Stimulated activated CD4-positive, alpha-beta T cell treated with anti-CD3 and anti-CD28 coated beads, Interleukin-2, amount 100 ng/mL, for 24 hours (primary cell): Measurements from ENCODE around the gene TENM4.

Experiments used
- DNase-seq, 2 donors: peaks; one replicate each; pipeline ENCODE4 v3.0.0-alpha.2; 2020

Gene TENM4

DNA sequence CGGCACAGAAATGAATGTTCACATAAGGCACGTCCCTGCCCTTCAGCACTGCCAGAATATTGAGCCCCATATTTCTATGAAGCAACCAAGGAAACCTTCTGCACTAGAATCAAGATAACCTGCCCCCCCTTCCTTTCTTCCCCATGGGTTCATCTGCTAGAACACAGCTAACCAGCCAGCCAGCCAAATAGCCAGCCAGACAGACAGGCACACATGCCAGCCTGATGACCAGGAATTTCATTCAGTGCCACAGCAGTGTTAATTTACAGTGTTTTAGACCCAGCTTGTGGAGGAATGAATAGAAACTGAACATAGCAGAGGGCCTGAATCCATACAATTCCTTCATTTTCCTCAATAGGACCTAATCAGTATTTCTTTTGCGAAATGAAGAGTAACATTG is 57.0 kb downstream of the TENM4 start:
- DNase-seq = no peak

- DNase-seq = no peak
Observed at GRCh38 chr11:79382301-79383050, 58.4 kb downstream of the TENM4 start.

GRCh38 chr11:79381036-79381435 is 59.8 kb downstream of the TENM4 start:
- DNase-seq = no peak

DNA sequence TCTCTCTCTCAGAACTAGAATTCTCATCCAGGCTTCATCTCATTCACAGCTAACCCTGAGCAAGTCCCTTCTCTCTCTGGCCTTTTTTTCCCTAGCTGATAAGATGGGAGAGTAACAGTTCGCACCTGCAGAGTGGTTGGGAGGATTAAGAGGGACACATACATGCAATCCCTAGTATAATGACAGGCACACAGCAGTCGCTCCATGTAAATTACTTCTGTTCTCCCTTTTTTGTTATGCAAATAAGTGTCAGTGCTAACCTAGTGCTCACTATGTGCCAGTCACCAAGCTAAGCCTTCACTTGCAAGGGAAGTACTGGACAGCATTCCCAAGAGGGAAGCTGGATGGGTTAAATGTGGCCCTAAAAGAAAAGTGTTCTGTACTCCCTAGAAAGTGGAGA is 63.4 kb downstream of the TENM4 start:
- no peak for DNase-seq

- no peak for DNase-seq
Observed at GRCh38 chr11:79375818-79376550, 64.8 kb downstream of the TENM4 start.

GRCh38 chr11:79374727-79375126 is 66.1 kb downstream of the TENM4 start:
- DNase-seq = no peak

- no peak for DNase-seq
Observed at GRCh38 chr11:79371724-79372123, 69.1 kb downstream of the TENM4 start.

GRCh38 chr11:79371152-79371551 is 69.7 kb downstream of the TENM4 start:
- no peak for DNase-seq

DNA sequence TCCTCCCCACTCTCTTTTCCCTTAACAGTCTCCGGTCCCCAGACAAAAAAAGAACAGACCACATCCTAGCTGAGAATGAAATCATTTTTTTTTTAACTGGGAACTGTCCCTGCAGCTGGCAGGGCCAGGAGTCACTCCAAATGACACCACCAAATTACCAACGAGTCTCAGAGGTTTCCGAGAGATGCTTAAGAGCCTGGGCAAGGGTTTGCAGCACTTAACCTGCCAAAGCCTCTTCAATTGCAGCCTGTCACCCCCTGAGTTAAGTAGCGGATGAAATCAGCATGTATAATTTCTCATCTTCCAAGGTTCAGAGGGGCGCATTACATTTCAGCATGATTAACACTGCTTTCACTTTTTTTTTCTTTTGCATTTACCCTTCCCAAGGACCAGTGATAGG is 71.8 kb downstream of the TENM4 start:
- no peak for DNase-seq

DNA sequence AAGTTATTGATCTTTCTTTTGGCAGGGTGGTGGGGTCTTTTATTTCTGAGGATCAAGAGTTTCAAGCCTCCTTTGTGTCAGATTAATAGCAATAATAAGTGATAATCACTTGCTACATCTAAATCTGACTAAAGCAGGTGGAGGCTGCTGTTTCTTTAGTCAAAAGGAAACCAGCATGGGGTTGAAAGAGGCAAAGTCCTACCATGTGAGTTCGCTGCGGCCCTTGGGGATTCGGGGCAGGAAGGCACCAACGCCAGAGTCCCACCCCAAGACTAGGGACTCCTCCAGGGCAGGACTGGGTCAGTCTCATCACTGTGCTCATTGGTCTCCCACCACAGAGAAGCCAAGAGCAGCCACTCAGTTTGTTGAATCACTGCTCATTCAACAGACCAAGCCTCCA is 73.0 kb downstream of the TENM4 start:
- DNase-seq = no peak

GRCh38 chr11:79366218-79366617 is 74.6 kb downstream of the TENM4 start:
- no peak for DNase-seq

DNA sequence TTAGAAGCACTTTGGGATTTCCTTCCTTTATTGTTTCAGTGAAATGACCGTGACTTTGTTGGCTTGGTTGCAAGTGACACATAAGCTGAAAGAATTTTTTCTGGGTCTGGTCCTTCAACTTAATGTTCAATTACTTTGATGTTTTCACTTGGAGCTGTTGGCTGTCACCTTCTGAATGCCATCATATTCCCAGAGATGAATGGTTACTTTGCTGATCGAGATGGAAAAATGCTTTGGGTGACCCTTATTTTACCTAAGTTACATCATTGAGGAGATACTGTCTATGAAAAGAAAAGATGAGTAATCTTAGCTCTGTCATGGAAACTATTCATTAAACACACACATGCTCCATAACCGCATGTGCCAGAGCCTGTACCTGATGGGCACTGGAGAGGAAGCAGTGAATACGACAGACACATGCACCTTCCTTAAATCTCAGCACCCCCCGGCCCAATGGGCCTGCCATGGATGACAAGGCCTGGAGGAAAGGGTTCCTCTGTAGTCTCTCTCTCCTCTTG is 76.9 kb downstream of the TENM4 start:
- no peak for DNase-seq

GRCh38 chr11:79363256-79363655 is 77.6 kb downstream of the TENM4 start:
- DNase-seq = no peak

DNA sequence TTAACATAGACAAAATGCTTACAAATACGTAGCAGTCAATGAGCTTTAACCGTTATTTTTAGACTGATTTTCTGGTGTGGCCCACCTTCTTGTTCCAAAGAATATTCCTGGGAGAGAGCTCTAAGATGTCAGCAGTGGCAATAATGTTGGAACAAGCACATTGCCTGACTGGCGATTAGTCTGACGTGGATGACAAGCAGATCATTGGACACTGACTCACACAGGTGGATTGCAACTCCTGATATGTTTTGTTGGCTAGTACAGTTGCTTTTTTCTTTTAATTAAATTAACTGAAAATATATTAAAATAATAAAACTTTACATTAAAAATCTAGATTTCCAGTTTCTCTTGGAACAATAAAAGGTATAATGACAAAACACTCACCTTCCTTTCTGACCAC is 78.0 kb downstream of the TENM4 start:
- DNase-seq = no peak

- DNase-seq = no peak
Observed at GRCh38 chr11:79362206-79362757, 78.5 kb downstream of the TENM4 start.

- DNase-seq = no peak
Observed at GRCh38 chr11:79358258-79358657, 82.6 kb downstream of the TENM4 start.

- DNase-seq = no peak
Observed at GRCh38 chr11:79353706-79354105, 87.1 kb downstream of the TENM4 start.

GRCh38 chr11:79352349-79352703 is 88.5 kb downstream of the TENM4 start:
- no peak for DNase-seq

- no peak for DNase-seq
Observed at GRCh38 chr11:79348976-79349682, 91.7 kb downstream of the TENM4 start.

GRCh38 chr11:79346021-79346420 is 94.8 kb downstream of the TENM4 start:
- no peak for DNase-seq

DNA sequence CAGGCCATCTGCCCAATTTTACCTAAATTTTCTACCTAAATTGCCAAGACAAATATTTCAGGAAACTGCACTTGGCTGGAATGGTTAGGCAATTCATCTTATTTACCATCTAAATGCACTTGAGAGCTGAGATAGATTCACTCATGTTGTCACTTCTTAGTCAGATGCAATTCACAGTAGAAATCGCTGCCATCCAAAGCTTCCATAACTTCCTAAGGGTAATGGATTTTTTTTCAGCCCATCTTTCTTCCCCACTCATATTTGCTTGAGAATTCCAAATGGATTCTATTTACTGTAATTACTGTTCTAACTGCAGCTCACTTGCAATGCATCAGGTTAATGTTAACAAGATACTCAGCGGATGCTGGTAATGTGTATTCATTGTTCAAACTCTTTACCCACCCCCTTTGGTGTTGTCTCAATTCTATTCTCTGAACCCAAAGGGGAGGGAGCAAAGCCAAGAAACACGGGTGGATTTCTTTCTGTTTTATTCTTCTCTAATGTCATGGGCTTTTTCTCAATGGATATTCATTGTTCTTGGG is 96.0 kb downstream of the TENM4 start:
- DNase-seq = no peak

DNA sequence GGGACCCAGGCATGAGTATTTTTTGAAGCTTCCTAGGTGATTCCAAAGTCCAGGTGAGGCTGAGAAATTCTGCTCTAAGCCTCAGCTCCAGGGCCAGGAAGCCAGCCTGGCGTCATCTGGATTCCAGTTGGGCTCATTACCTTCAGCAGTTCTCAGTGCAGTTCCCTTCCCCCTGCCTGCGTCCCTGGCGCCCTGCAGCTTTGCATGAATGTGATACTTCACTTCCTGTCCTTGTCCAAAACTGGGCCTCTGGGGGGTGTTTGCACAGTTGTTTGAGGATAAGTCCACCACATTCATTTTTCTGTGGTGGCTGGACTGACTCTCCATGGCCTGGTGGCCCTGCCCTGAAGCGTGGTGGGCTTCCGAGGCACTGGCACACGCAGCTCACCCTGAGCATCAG is 98.1 kb downstream of the TENM4 start:
- DNase-seq = no peak

- no peak for DNase-seq
Observed at GRCh38 chr11:79342236-79342635, 98.6 kb downstream of the TENM4 start.
